DND-41 (cell line): ENCODE data around the gene PDPR.
"Not testable (repeated sequence)": the region's sequence is repeated elsewhere in the genome, so short reads cannot be mapped to it uniquely, and the experiment has no call there.

Experiments used
- CTCF ChIP-seq: IDR thresholded peaks from 2 replicates; pipeline ENCODE4 v1.5.1; 2012; ENCODE audit warnings: borderline replicate concordance, low read length, moderate library complexity, mild to moderate bottlenecking; ENCODE audit not compliant: poor library complexity, severe bottlenecking; ENCODE audit errors: extremely low read depth
- EZH2 ChIP-seq: IDR thresholded peaks from 3 replicates; pipeline ENCODE4 v1.6.1; 2012; ENCODE audit warnings: borderline replicate concordance, low read depth, mild to moderate bottlenecking, moderate library complexity, low read length, inconsistent platforms; ENCODE audit not compliant: severe bottlenecking

GRCh38 chr16:70094096-70094495 is 20.0 kb upstream of the PDPR start:
- not testable (repeated sequence) for TF ChIP-seq CTCF, EZH2
